ENCODE results near the gene PROC.
"Not testable (repeated sequence)": the region's sequence is repeated elsewhere in the genome, so short reads cannot be mapped to it uniquely, and the experiment has no call there.

PROC gene

DNA sequence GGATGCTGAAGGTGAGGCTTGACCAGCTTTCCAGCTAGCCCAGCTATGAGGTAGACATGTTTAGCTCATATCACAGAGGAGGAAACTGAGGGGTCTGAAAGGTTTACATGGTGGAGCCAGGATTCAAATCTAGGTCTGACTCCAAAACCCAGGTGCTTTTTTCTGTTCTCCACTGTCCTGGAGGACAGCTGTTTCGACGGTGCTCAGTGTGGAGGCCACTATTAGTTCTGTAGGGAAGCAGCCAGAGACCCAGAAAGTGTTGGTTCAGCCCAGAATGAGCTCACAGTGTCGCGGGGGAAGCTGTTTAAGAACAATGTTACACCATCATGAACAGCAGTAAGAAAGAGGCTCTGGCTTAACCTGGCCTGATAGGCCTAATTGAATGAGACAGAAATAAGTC, 11.1 kb downstream of the PROC start:
- DNase-seq = no peak

DNA sequence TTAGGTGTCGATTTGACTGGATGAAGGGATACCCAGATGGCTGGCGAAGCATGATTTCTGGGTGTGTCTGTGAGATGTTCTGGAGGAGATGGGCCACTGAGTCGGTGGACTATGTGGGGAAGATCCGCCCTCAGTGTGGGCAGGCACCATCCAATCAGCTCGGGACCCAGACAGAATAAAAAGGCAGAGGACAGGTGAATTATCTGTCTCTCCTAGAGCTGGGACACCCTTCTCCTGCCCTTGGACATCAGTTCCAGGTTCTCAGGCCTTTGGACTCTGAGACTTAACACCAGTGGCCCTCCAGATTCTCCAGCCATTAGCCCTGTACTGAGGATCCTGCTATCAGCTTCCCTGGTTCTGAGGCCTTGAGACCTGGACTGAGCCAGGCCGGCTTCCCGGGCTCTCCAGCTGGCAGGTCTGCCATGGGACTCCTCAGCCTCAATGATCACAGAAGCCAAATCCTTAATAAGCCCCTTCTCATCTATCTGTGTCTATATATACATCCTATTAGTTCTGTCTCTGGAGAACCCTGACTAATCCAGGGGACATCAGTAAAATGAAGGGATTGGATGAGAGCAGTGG, 11.7 kb downstream of the PROC start:
- no peak for DNase-seq

DNA sequence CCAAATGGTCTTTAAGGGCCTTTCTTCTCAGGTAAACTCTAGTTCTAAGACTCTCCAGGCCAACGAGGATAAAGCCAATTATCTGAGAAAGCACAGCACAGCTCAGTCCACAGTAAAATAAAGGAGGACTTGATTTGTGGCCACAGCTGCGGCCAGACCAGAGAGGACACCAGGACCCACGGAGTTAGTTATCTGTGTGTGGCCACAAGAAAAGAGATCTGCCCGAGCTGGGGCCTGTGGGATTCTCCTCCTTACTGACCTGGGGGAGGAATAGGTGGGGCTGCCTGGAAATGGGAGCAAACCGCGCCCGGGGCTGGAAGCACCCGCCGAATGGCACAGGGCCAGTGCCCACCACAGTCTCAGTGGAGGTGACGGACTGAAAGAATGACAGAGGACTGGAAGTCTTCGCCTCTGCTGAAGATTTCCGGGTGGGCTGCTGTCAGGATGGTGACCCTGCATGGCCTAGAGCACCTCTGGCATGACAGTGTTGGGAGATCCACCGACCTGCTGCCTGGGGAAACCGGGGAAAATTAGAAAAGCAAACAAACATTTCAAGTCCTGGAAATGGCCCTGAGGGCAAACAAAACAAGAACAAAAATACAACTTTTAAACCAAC, 13.3 kb downstream of the PROC start:
- DNase-seq = no peak

DNA sequence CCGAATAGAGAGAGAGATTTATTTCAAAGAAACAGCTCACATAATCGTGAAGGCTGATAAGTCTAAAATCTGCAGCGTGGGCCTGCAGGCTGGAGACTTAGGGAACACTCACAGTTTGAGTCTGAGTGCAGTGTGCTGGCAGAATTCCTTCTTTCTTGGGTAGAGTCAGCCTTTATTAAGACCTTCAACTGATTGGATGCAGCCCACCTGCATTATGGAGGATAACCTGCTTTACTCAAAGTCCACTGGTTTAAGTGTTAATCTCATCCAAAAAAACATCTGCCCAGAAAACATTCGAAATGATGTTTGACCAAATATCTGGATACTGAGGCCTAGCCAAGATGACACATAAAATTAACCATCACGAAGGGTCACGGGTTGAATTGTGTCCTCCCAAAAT, 16.3 kb downstream of the PROC start:
- DNase-seq = no peak

DNA sequence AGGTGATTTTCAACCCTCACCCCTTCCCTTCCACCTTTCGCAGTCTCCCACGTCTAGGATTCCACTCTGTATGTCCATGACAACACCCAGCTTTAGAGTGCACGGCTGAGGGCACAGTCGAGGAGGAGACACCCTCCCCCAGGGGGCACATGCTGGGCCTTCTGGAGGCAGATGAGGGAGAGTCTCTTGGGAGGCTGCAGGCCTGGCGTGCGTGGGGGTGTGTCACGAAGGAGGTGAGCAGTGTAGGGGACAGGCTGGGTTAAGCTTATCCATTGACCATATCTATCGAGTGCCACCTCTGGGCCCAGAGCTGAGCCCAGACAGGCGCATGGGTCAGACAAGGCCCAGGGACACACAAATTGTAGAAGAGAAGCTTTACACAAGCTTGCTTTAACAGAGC, 18.8 kb downstream of the PROC start:
- DNase-seq = no peak

DNA sequence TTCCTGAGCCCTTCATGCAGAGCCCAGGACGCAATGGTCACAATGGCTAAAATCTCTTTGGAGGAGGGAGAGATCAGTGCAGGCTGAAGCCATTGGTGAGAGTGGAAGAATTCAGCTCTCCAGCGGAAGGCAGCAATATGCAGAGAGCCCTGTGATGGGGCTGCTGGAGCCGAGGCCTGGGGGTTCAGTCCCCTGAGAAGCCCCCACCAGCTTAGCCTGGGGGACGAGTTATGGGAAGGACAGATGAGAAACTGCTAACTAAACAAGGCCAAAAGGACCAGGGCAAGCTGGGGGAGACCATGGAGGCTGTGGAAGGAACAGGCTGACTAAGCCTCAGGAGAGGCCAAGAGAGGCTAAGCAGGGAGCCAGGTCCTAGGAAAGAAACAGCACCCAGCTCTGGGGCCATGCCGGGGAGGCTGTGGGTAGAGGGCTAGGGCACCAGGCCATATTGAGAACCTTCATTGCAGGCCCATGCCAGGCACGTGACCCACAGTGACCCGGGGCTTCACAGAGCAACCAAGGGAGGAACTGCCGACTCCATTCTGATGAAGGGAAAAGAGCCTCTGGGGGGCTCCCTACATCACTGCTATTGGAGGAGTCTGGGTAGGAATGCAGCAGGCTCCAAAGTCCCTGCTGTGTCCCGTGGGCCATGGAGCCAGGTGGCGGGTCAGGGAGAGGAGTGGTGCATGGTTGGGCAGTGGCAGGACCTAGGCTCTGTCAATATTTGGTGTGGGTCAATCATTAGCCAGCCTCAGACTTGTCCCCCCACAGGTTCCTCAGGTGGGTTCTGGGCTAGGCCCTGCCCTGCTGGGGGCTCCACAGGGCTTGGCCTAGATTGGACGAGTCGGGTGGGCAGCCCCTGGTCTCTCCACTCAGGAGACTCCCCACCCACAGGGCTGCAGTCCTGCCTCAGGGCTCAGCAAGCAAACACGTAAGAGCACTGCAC, 19.8 kb downstream of the PROC start:
- no peak for DNase-seq

DNA sequence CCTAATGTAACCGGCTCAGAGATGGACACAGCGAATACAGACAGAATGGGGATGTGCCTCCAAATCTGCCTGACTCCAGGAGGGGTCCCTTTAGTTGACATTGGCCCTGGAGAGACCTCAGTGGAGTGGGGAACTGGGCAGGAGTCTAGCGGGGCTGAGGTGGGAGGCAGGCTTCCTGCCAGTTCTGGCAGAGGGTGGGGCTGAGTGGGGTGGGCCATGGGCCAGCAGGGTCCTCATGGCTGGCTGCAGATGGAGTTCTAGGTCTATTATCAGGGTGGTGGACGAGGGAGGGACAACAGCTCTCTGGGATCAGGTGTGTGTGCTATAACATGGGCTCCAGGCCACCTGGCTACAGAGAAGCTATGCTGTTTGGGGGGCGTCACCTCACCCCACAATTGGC, 21.1 kb downstream of the PROC start:
- DNase-seq = no peak

DNA sequence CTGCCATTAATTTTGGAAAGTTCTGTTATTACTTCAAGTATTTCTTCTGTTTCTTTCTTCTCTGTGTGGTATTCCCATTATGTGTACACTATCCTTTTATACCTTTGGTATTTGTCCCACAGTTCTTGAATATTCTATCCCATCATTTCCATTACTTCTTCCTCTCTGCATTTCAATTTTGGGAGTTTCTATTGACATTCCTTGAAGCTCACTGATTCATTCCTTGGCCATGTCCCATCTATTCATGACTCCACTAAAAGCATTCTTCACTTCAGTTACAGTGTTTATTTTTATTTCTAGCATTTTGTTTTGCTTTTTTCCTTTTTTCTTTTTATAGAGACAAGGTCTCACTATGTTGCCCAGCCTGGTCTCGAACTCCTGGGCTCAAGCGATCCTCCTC, 30.3 kb downstream of the PROC start:
- DNase-seq = no peak

DNA sequence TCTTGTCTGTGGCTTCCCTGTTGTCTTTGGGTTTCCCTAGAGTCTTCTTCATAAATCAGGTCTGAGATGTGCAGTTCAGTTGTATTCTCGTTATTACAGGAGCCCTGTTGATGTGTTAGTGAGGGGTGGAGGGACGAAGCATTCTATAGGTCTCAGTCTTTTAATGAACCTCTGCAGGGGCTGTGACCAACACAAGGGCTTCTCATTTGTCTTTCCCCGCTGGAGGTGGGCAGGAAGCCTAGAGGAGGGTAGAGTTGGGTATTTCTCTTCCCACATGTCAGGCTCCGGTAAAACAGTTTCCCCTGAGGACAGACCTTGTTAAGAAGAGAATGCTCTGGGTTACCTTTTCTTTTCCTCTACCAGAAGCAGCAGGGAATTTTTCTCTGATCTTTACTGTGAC, 31.2 kb downstream of the PROC start:
- DNase-seq = no peak

DNA sequence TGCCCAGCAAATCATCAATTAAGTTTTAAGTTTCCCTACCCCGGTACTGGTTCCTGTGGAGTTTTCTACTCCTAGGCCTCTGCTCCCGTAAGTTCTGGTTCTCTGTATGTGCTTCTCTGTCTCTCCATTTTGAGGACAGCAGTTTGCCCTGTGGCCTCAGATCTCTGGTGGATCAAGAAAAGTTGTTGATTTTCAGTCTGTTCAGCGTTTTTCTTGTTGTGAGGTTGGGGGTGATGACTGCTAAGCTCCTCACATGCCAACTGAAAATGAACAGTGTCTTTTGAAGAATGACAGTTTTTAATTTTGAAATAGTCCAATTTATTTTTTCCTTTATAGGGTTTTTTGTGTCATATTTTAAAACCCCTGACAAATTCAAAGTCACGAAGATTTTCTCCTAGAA, 31.7 kb downstream of the PROC start:
- no peak for DNase-seq

DNA sequence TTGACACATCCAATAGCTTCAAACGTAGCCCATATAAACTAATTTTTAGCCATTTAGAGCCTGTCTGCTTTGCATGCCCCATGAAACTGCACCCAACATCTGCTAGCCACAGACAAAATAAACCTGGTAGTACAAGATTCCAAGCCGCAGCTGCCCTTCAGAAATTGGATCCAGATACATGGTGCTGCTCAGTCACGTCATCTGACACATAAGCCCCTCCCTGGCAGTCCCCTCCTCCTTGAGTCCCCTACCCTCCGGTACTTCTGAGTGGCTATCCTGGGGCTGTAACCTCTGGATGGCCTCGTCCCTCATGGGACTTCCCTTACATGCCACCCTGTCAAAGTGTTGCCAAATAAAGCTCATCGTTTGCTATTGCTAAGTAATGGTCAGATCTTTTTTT, 33.8 kb downstream of the PROC start:
- DNase-seq = no peak

DNA sequence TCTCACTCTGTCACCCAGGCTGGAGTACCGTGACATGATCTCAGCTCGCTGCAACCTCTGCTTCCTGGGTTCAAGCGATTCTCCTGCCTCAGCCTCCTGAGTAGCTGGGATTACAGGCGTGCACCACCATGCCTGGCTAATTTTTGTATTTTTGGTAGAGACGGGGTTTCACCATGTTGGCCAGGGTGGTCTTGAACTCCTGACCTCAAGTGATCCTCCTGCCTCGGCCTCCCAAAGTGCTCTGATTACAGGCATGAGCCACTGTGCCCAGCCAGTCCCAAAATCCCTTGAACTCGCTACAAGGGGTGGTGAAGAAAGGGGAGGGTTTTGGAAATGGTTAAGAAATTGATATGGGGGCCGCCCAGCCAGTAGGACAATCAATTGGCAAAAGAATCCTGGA, 34.2 kb downstream of the PROC start:
- DNase-seq = not testable (repeated sequence)

DNA sequence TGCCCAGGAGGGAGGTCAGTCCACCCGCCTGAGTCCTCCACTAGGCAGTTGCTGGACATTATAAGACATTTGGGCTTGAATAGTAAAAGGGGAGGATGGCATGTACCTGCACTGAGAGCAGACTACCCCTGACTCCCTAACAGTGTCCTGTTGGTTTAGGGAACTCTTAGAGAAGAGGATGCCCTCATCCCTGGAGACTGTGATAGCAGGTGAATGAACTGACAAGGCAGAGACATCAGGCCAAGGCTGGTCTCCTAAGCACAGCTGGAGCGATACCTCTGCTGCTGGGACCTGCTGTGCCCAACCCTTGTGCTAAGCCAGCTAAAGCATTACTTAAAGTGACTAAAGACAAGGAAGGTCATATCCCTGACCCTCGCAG, 34.8 kb downstream of the PROC start:
- no peak for DNase-seq

DNA sequence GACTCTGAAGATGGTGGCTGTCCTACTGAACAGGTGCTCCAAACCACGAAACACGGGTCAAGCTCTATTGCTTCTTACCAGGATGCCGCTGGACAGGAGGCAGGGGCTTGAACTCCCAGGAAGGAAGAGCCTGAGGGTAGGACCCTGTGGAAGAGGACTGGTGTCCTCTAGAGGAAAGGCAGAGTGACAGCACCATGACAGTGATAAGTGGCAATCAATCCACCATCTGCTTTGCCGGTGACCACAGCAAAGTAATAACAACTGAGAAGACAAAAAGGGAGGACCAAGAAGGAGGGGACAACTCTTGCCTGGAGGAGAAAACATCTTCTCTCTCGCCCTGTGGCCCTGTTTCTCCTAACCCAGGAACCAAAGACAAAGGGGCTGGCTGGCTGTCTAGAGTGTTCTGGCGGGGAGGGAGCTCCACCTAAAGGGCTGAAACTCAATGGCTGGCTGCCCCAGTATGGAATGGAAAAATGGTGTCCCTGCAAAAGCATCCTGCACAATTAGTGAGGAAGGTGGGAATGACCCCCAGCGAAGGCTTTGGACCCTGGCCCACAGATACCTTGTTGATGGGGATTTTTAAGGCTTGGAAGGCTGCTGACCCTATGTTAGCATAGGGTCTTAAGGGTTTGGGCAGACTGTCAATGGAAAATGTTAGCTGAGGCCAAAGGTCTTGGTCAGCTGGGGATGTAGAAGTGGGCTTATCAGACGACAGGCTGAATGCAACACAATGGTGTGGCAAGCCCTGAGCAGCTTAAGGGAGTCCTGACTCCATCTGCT, 35.4 kb downstream of the PROC start:
- no peak for DNase-seq

DNA sequence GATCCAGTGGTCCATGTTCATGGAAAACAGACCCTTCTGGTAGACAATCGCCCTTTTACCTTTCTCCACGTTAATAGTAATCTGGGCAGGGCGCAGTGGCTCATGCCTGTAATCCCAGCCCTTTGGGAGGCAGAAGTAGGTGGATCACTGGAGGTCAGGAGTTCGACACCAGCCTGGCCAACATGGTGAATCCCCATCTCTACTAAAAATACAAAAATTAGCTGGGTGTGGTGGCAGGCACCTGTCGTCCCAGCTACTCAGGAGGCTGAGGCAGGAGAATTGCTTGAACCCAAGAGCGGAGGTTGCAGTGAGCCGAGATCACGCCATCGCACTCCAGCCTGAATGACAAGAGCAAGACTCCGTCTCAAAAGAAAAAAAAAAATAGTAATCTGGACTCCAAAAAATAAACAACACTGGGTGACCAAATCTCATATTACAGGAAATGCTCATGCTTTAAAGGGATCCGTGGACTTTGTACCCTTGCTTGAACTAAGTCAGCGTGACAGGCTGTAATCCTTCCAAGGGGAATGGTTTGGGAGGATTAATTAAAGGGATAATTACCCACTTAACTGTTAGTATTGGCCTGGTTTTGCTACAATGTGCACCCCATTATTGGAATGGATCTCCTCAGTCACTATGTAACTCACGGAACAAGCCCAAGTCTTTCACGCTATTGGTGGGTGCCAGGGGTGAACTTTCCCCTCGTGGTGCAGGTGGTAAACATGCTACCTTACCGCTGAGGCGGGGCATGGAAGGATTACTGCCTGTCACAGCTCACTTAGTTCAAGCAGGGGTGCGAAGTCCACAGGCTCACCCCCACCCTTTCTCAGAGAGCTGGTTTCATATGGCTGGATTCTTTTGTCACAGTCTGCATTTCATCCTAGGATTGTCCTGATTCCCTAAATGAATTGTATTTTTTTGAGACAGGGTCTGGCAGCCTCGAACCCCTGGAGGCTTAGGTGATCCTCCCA, 36.7 kb downstream of the PROC start:
- no peak for DNase-seq

DNA sequence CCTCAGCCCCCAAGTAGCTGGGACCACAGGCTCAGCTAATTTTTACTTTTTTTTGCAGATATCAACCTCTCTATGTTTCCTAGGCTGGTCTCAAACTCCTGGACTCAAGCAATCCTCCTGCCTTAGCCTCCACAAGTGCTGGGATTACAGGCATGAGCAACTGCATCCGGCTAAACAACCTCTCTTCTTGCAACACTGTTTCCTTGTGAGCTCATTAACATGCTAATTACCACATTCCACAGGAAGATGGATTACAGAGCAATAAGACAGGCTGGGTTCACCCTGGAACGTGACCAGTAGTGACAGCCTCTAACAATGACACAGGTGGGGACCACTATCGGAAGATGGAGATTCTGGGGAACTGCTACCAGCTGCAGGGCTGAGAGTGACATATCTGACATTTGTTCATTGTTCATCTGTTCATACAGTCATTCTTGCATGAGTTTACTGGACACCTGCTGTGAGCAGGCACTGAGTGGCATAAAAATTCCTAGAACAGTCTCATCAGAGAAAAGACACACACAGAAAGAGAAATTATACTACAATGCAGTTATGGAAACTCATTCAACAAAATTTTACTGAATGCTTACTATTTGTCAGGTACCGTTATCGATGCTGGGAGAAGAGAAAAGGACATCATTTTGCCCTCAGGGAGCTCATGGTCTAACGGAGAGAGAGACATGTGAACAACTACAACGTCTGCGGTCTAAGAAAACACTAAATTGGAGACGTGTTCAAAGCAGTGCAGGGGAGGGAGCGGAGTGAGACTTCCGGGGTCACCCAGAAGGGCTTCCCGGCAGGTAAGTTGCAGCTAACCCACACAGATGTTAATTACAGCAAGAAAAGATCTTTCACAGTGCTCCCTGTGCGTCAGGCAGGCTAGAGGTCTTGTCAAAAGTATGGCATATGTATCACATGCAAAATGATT, 37.6 kb downstream of the PROC start:
- DNase-seq = no peak

DNA sequence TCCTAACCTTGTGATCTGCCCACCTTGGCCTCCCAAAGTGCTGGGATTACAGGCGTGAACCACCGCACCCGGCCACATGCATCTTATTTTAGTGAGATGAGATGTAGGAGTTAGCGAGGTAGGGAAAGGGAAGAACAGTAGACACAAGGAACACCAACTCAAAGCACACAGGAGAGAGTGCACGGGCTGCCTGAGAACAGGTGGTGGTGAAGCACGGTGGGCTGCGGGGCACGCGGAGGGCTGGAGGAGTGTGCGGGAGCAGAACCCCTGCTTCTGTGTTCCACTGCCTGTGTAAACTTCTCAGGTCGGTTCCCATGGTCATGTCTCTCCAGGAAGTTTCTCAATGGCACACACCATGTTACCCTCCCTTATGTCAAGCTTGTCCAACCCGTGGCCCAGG, 38.7 kb downstream of the PROC start:
- no peak for DNase-seq

DNA sequence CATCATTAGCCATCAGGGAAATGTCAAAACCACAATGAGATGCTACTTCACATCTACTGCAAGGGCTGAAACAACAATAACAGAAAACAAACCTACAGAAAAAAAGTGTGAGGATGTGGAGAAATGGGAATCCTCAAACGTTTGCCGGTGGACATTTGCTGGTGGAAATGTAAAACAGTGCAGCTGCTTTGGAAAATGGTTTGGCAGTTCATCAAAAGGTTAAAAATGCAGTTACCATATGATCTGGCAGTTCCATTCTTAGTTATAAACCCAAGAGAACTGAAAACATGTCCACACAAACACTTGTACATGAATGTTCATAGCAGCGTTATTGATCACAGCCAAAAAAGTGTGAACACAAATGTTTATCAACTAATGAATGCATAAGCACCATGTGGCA, 44.2 kb downstream of the PROC start:
- DNase-seq = no peak

DNA sequence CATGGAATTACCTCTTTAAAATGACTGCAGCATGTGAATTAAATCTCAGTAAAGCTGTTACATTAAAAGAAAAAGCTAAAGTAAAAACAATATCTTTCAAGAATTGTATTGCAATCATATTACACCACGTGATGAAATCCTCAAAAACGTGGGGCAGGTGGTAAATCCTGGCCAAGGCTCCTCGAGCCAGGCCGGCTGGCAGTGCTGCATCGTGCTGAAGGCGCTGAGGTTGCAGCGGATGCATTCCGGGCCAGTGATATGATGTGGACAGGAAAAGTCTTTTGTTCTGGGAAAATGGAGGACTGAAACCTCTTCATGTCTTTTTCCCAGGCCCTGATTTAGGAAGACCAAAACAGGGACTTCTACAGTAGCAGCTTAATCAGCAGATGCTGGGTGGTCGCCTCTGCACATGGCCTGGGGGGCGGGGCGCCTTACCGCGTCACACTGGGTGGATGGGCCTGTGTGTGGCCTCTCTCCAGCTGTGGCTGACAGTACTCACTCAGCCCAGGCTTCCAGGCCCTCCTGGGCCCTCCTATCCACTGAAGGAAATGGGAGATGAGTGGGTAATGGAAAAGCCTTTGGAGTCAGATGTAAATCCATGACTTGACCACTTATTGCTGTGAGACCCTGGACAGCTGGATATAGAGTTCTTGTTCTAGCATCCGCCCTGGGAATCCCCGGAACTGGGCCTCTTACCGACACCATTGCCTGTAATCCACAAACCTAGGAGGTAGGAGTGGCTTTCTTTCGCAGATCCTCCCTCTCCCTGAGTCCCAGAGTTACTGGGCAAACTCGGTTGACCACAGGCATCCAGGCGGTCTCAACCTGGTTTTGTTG, 45.1 kb downstream of the PROC start:
- DNase-seq = no peak

All from NCI-H774 (cell line).